Measurements from ENCODE around the gene TMEM200A.

Gene TMEM200A

GRCh38 chr6:130377371-130377770 is 11.6 kb downstream of the TMEM200A start:
- DNase-seq (ENCODE audit: low read depth in 3 of 3): no peak

GRCh38 chr6:130377915-130378314 is 12.1 kb downstream of the TMEM200A start:
- DNase-seq (ENCODE audit: low read depth in 3 of 3): no peak

- DNase-seq (ENCODE audit: low read depth in 3 of 3): no peak
These were observed 13.4 kb downstream of the TMEM200A start for GRCh38 chr6:130379223-130379622.

- DNase-seq (ENCODE audit: low read depth in 3 of 3): no peak
These were observed 15.2 kb downstream of the TMEM200A start for GRCh38 chr6:130381012-130381411.

GRCh38 chr6:130381459-130382380 is 15.9 kb downstream of the TMEM200A start:
- no peak for DNase-seq (ENCODE audit: low read depth in 3 of 3)

GRCh38 chr6:130382872-130383490 is 17.2 kb downstream of the TMEM200A start:
- no peak for DNase-seq (ENCODE audit: low read depth in 3 of 3)

- DNase-seq (ENCODE audit: low read depth in 3 of 3): no peak
These were observed 19.4 kb downstream of the TMEM200A start for GRCh38 chr6:130385064-130385695.

GRCh38 chr6:130389142-130389541 is 23.3 kb downstream of the TMEM200A start:
- DNase-seq (ENCODE audit: low read depth in 3 of 3): no peak

GRCh38 chr6:130390890-130391289 is 25.1 kb downstream of the TMEM200A start:
- no peak for DNase-seq (ENCODE audit: low read depth in 3 of 3)

GRCh38 chr6:130393306-130393705 is 27.5 kb downstream of the TMEM200A start:
- no peak for DNase-seq (ENCODE audit: low read depth in 3 of 3)

- DNase-seq (ENCODE audit: low read depth in 3 of 3): no peak
These were observed 28.4 kb downstream of the TMEM200A start for GRCh38 chr6:130394246-130394645.

- DNase-seq (ENCODE audit: low read depth in 3 of 3): no peak
These were observed 29.3 kb downstream of the TMEM200A start for GRCh38 chr6:130395164-130395563.

GRCh38 chr6:130396722-130397121 is 30.9 kb downstream of the TMEM200A start:
- DNase-seq (ENCODE audit: low read depth in 3 of 3): no peak

GRCh38 chr6:130405549-130405948 is 39.7 kb downstream of the TMEM200A start:
- DNase-seq (ENCODE audit: low read depth in 3 of 3): no peak

GRCh38 chr6:130407032-130407431 is 41.2 kb downstream of the TMEM200A start:
- DNase-seq (ENCODE audit: low read depth in 3 of 3): no peak

- no peak for DNase-seq (ENCODE audit: low read depth in 3 of 3)
These were observed 43.7 kb downstream of the TMEM200A start for GRCh38 chr6:130409418-130410100.

GRCh38 chr6:130411481-130411880 is 45.7 kb downstream of the TMEM200A start:
- no peak for DNase-seq (ENCODE audit: low read depth in 3 of 3)

- no peak for DNase-seq (ENCODE audit: low read depth in 3 of 3)
These were observed 46.9 kb downstream of the TMEM200A start for GRCh38 chr6:130412556-130413290.

GRCh38 chr6:130417951-130418350 is 52.1 kb downstream of the TMEM200A start:
- DNase-seq (ENCODE audit: low read depth in 3 of 3): no peak

GRCh38 chr6:130420911-130421310 is 55.1 kb downstream of the TMEM200A start:
- DNase-seq (ENCODE audit: low read depth in 3 of 3): no peak

GRCh38 chr6:130421585-130421984 is 55.8 kb downstream of the TMEM200A start:
- no peak for DNase-seq (ENCODE audit: low read depth in 3 of 3)
